Subcutaneous abdominal adipose tissue (tissue), 5 donors: ENCODE results near the gene SNRPA.
"Not testable (repeated sequence)": the region's sequence is repeated elsewhere in the genome, so short reads cannot be mapped to it uniquely, and the experiment has no call there.

Source experiments
- H3K27ac ChIP-seq: one replicate; pipeline ENCODE4 v1.7.0; 2013; ENCODE audit warnings: low read depth, mild to moderate bottlenecking, inconsistent platforms, low read length, moderate library complexity
- H3K27me3 ChIP-seq, 5 donors: one replicate each; pipeline ENCODE4 v1.7.0; 2013; ENCODE audit warnings: low read length in 5 of 5, inconsistent platforms in 1 of 5; ENCODE audit not compliant: control insufficient read depth in 5 of 5, insufficient read depth in 4 of 5
- H3K36me3 ChIP-seq, 5 donors: one replicate each; pipeline ENCODE4 v1.7.0; 2013; ENCODE audit warnings: low read length in 5 of 5; ENCODE audit not compliant: control insufficient read depth in 5 of 5, insufficient read depth in 5 of 5
- H3K4me1 ChIP-seq, 5 donors: one replicate each; pipeline ENCODE4 v1.7.0; 2013; ENCODE audit warnings: low read length in 5 of 5, mild to moderate bottlenecking in 3 of 5, moderate library complexity in 1 of 5; ENCODE audit not compliant: control insufficient read depth in 5 of 5, insufficient read depth in 5 of 5
- H3K4me3 ChIP-seq, 5 donors: one replicate each; pipeline ENCODE4 v1.7.0; 2013; ENCODE audit warnings: low read length in 5 of 5, low read depth in 1 of 5
- H3K9ac ChIP-seq, 5 donors: one replicate each; pipeline ENCODE4 v1.7.0; 2013; ENCODE audit warnings: low read length in 5 of 5, mild to moderate bottlenecking in 4 of 5, moderate library complexity in 3 of 5
- H3K9me3 ChIP-seq, 5 donors: one replicate each; pipeline ENCODE4 v1.7.0; 2013; ENCODE audit warnings: low read length in 5 of 5; ENCODE audit not compliant: control insufficient read depth in 5 of 5
- donor health status: healthy.
- donor health status: healthy.
- donor health status: healthy.
- donor health status: healthy.
- donor health status: healthy.

SNRPA gene

GRCh38 chr19:40721140-40721486 lies 29.9 kb upstream of the SNRPA start:
- H3K4me1 ChIP-seq = peaks cover 9 to 60% (median 57%) of the 10 kb centered on the region in 5 donors
- peaks cover under 1 to 31% (median 22%) of the 10 kb centered on the region in 5 donors for H3K36me3 ChIP-seq
- peak overlapping the region in 4 of 5 donors; percentile 73 to 100 (median 74) for H3K9ac ChIP-seq
- peaks cover 0 to 5% (median 0%) of the 10 kb centered on the region in 5 donors for H3K27me3 ChIP-seq
- no peaks in the 10 kb centered on the region for H3K9me3 ChIP-seq
- peak overlapping the region; percentile 99 for H3K27ac ChIP-seq
- H3K4me3 ChIP-seq = peak overlapping the region; percentile 73 to 99 (median 97)

- Histone ChIP-seq H3K27ac (peak overlapping the region; percentile 99), H3K9ac (peak overlapping the region in 3 of 5 donors; percentile 41 to 63 (median 46)), H3K4me3 (peak overlapping the region in 4 of 5 donors; percentile 18 to 99 (median 44)), H3K4me1 (peaks cover 5 to 54% (median 53%) of the 10 kb centered on the region in 5 donors), H3K36me3 (peaks cover 5 to 38% (median 29%) of the 10 kb centered on the region in 5 donors), H3K27me3 (no peaks in the 10 kb centered on the region), H3K9me3 (no peaks in the 10 kb centered on the region)
Observed at GRCh38 chr19:40721936-40722661, 28.9 kb upstream of the SNRPA start.

- no peak overlapping the region for H3K27ac ChIP-seq
- H3K9me3 ChIP-seq = no peaks in the 10 kb centered on the region
- H3K36me3 ChIP-seq = peaks cover 5 to 51% (median 39%) of the 10 kb centered on the region in 5 donors
- H3K27me3 ChIP-seq = no peaks in the 10 kb centered on the region
- no peak overlapping the region for H3K9ac ChIP-seq
- no peak overlapping the region for H3K4me3 ChIP-seq
- peaks cover 5 to 39% (median 38%) of the 10 kb centered on the region in 5 donors for H3K4me1 ChIP-seq
Observed at GRCh38 chr19:40723661-40724254, 27.2 kb upstream of the SNRPA start.

GRCh38 chr19:40724315-40724714 lies 26.7 kb upstream of the SNRPA start:
- H3K9me3 ChIP-seq = no peaks in the 10 kb centered on the region
- no peak overlapping the region for H3K4me3 ChIP-seq
- no peaks in the 10 kb centered on the region for H3K27me3 ChIP-seq
- no peak overlapping the region for H3K9ac ChIP-seq
- peaks cover 5 to 33% (median 33%) of the 10 kb centered on the region in 5 donors for H3K4me1 ChIP-seq
- peaks cover 5 to 56% (median 42%) of the 10 kb centered on the region in 5 donors for H3K36me3 ChIP-seq
- no peak overlapping the region for H3K27ac ChIP-seq

GRCh38 chr19:40724855-40725254 lies 26.1 kb upstream of the SNRPA start:
- no peak overlapping the region for H3K27ac ChIP-seq
- H3K4me3 ChIP-seq = no peak overlapping the region
- H3K36me3 ChIP-seq = peaks cover 5 to 60% (median 46%) of the 10 kb centered on the region in 5 donors
- H3K9me3 ChIP-seq = no peaks in the 10 kb centered on the region
- peaks cover 5 to 28% (median 27%) of the 10 kb centered on the region in 5 donors for H3K4me1 ChIP-seq
- no peaks in the 10 kb centered on the region for H3K27me3 ChIP-seq
- no peak overlapping the region for H3K9ac ChIP-seq

GRCh38 chr19:40726279-40726678 lies 24.7 kb upstream of the SNRPA start:
- Histone ChIP-seq H3K27ac (no peak overlapping the region), H3K9me3 (no peaks in the 10 kb centered on the region), H3K4me1 (peaks cover 2 to 14% (median 13%) of the 10 kb centered on the region in 5 donors), H3K27me3 (no peaks in the 10 kb centered on the region), H3K4me3 (no peak overlapping the region), H3K9ac (no peak overlapping the region), H3K36me3 (peaks cover 13 to 74% (median 60%) of the 10 kb centered on the region in 5 donors)

- H3K9ac ChIP-seq, H3K4me1 ChIP-seq, H3K9me3 ChIP-seq, H3K4me3 ChIP-seq, H3K27me3 ChIP-seq, H3K27ac ChIP-seq: not testable (repeated sequence)
- peaks cover 25 to 87% (median 84%) of the 10 kb centered on the region in 5 donors for H3K36me3 ChIP-seq
Observed at GRCh38 chr19:40730065-40730464, 20.9 kb upstream of the SNRPA start.

- H3K9me3 ChIP-seq, H3K4me3 ChIP-seq, H3K9ac ChIP-seq, H3K27me3 ChIP-seq, H3K27ac ChIP-seq, H3K4me1 ChIP-seq: not testable (repeated sequence)
- peaks cover 20 to 93% (median 89%) of the 10 kb centered on the region in 5 donors for H3K36me3 ChIP-seq
Observed at GRCh38 chr19:40732304-40732703, 18.7 kb upstream of the SNRPA start.

- Histone ChIP-seq H3K9ac (no peak overlapping the region), H3K36me3 (peaks cover 20 to 89% (median 86%) of the 10 kb centered on the region in 5 donors), H3K9me3 (no peaks in the 10 kb centered on the region), H3K4me3 (no peak overlapping the region), H3K27ac (no peak overlapping the region), H3K27me3 (no peaks in the 10 kb centered on the region), H3K4me1 (no peaks in the 10 kb centered on the region)
Observed at GRCh38 chr19:40733149-40733548, 17.9 kb upstream of the SNRPA start.

GRCh38 chr19:40735013-40735771 lies 15.8 kb upstream of the SNRPA start:
- no peak overlapping the region for H3K27ac ChIP-seq
- H3K36me3 ChIP-seq = peaks cover 19 to 94% (median 89%) of the 10 kb centered on the region in 5 donors
- H3K4me3 ChIP-seq = no peak overlapping the region
- no peak overlapping the region for H3K9ac ChIP-seq
- H3K4me1 ChIP-seq = peaks cover 0 to 7% (median 5%) of the 10 kb centered on the region in 5 donors
- H3K27me3 ChIP-seq = no peaks in the 10 kb centered on the region
- H3K9me3 ChIP-seq = no peaks in the 10 kb centered on the region
